ENCODE results near the gene ANTXR1.

The ANTXR1 gene

GRCh38 chr2:69013142-69013839 lies at the start of gene ANTXR1:
TSS of gene ANTXR1 (plus strand) at chr2:69013179. CDS start at chr2:69013500, 321 bp downstream.
- peak; percentile 31 for DNase-seq (ENCODE audit: low spot score)

- no peak for DNase-seq (ENCODE audit: low spot score)
Observed at GRCh38 chr2:68964282-68964681, 48.7 kb upstream of the ANTXR1 start.

DNA sequence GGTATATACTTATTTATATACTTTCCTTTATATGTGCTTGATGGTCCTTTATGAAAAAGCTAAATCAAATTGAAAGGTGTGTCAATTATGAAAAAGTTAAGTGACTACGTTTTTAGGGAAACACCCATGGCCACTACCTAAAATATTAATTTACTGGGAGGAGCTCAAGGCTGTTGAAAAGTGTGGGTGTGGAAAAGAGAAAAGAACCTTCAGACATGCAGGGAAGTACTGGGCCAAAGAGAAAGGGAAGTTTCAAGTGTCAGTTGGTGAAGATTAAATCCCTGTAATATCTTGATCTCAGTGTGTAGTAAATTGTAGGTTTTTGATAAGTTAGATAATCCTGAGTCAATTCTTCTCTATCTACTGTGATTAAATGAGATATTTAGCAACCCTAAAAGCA lies 44.8 kb upstream of the ANTXR1 start:
- no peak for DNase-seq (ENCODE audit: low spot score)

DNA sequence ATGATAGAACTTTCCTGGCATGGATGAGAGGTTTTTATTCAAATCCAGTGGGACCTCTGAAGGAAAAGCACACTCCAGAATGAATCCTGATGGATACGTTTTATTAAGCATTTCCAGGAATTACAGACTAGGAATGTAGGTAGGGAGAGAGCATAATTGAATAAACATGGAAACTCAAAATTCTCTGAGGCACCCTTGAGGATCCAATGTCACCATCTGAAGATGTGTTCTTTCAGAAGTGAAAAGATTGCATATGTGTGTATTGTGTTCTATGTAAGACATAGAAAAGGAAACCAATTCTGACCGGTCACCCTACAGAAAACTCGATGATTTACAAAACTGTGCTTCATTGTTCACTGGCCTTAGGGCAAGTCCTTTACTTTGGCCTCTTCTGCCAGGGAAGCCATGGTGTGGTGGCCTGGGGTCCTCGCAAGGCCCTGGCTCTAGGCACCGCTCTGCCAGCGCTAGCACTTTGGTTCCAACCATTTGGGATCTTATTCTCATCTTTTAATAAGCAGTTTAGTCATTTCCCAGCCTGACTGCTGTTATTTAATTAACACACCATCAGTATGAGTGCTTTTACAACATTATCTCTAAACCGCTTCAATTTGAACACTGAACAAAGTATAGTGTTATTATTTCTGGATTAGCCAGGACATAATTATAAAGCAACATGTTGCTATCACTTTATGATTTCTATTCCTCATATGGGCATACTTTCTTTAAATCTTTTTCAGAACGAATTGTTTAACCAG lies 43.1 kb upstream of the ANTXR1 start:
- no peak for DNase-seq (ENCODE audit: low spot score)

GRCh38 chr2:68970566-68971265 lies 42.3 kb upstream of the ANTXR1 start:
- no peak for DNase-seq (ENCODE audit: low spot score)

DNA sequence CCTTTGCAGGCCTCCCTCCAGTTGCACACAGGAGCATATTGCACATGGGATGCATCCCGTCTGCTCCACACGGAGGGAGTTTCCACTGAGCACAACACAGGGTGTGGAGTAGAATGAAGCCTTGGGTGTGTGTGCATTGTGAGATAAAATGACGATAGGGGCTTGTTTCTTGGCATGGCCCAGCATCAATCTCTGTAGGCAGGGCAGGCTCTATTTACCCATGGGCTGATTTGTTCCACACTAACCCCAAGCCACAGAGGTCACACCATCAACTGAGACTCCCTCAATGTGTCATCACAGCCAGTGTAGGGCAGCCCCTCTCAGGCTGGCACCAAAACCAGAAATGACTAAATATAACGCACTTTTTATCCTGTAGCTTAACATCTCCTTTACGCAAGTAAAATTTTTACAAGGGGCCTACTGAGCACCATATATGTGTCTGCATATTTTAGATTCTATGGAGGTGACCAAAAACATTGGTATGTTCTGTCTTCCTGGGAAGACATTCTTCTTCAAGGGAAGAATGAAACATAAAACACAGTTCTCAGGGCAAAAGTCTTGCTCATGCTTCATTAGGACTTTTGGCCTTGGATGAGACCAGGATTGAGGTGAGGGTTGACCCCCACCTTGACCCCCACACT lies 41.3 kb upstream of the ANTXR1 start:
- DNase-seq (ENCODE audit: low spot score) = peak; percentile 87

DNA sequence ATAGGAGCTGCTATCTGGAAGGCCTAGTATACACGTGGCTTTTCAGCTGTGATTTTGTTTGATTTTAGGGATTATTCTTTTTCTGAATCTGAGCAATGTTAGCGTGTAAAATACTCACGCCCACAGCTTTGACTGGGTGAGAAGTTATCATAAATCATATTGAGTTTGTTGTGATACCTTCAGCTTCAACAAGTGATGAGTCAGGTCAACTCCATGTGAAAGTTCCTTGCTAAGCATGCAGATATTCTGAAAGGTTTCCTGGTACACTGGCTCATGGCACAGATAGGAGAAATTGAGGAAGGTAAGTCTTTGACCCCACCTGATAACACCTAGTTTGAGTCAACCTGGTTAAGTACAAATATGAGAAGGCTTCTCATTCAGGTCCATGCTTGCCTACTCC lies 38.7 kb upstream of the ANTXR1 start, which contains the start of gene GKN1:
TSS of gene GKN1 (plus strand) at position 386 of the 400 bp plus-strand sequence. CDS start 42 bp downstream, outside the sequence.
- no peak for DNase-seq (ENCODE audit: low spot score)

DNA sequence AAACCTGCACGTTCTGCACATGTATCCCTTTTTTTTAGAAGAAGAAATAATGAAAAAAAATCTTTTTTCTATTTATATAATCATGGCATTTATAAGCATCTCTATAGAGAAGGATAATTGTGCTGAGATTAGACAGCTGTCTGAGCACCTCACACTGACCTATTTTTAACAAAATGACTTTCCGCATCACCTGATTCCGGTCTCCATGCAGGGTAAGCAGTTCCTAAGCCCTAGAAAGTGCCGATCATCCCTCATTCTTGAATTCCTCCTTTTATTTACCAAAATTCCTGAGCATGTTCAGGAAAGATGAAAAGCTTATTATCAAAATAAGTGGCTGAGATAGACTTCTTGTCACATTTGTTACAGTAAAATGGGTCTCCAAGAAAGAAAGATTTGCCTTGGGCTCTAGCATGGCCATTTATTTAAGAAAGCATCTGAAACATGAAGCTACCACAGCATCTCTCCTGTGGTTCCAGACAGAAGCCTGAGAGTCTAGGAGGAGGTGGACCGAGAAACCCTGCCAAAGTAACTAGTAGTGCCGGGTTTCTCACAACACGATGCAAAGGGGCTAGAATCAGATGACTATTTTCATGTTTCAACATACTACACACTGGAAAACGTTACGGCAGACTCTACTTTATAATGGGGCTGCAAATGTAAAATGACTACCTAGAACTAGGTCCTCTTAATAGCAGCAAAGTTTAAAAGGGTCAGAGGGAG lies 37.9 kb upstream of the ANTXR1 start:
- DNase-seq (ENCODE audit: low spot score) = no peak

- DNase-seq (ENCODE audit: low spot score) = no peak
Observed at GRCh38 chr2:68975844-68976243, 37.1 kb upstream of the ANTXR1 start.

DNA sequence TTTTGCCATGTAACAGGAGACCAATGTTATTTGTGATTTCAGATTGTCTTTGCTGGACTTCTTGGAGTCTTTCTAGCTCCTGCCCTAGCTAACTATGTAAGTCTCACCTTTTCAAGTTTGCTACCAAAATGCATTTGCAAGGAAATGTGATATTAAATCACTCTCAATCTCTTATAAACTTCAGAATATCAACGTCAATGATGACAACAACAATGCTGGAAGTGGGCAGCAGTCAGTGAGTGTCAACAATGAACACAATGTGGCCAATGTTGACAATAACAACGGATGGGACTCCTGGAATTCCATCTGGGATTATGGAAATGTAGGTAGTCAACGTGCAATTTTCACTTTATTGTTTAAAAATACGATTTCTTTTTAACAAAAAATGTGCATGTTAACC lies 35.5 kb upstream of the ANTXR1 start:
- no peak for DNase-seq (ENCODE audit: low spot score)

DNA sequence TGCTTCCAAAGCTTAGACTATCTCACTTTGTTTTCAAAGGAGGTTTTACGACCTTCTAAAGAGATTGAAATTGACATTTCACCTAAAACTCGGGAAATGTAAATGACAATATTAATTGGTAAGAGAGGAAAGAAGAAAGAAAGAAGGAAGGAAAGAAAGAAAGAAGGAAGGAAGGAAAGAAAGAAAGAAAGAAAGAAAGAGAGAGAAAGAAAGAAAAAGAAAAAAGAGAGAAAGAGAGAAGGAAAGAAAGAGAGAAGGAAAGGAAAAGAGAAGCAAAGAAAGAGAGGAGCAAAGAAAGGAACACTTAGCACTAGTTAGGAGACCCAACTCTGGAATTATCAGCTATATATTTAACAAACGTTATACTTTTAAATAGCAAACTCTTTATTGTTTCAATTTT lies 34.9 kb upstream of the ANTXR1 start:
- no peak for DNase-seq (ENCODE audit: low spot score)

DNA sequence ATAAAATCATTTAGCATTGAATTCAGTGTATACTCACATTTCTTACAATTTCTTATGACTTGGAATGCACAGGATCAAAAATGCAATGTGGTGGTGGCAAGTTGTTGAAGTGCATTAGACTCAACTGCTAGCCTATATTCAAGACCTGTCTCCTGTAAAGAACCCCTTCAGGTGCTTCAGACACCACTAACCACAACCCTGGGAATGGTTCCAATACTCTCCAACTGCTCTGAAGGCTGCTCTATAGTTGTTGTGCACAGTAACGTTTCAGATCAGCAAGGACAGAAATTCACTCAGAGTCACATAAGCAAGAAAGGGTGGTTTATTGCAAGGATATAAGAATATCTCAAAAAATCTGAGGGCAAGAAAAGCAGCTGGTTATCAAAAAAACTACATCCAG lies 32.0 kb upstream of the ANTXR1 start:
- DNase-seq (ENCODE audit: low spot score) = no peak

DNA sequence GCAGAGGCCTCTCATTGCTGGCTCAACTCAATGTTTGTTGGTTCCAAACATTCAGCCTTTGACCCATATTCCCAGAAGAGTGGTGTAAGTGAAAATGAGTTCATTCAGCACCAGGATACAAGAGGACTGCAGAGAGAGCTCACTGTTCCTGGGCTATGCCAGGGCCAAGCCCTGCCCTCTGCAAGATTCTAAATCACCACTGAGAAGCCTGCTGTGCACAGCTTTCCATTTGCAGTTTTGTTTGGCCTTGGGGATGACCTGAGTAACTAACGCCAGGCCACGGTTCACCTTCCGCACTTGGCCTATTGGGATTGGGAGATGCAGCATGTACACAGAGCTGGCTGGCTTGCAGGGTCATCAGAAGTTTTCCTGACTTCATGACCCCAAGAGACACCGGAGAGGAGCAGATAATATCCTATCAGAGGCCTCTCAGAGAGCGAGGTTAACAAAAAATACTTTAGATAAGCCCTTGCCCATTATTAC lies 25.9 kb upstream of the ANTXR1 start:
- DNase-seq (ENCODE audit: low spot score) = no peak

DNA sequence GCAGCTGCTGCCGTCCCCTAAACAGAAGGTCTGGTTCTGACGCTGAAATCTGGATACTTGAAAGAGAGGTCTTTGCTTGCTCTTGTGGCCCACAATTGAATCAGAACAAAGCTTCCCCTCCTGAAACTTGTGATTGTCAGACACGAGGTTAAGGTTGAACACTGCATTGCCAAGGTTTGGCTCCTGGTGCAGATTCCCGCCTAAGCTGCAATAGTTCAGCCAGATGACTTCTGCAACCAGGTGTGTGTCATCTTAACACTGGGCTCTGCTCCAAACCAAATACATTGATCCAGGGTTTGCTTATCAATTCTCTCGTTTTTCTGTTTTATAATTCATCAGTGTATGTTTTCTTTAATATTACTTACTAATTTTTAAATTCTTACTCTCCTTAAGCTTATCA lies 23.9 kb upstream of the ANTXR1 start:
- no peak for DNase-seq (ENCODE audit: low spot score)

GRCh38 chr2:68992341-68992740 lies 20.6 kb upstream of the ANTXR1 start:
- DNase-seq (ENCODE audit: low spot score) = no peak

- DNase-seq (ENCODE audit: low spot score) = no peak
Observed at GRCh38 chr2:68992933-68993332, 20.0 kb upstream of the ANTXR1 start.

GRCh38 chr2:68993660-68994059 lies 19.3 kb upstream of the ANTXR1 start:
- DNase-seq (ENCODE audit: low spot score) = no peak

GRCh38 chr2:68994864-68995263 lies 18.1 kb upstream of the ANTXR1 start:
- peak; percentile 92 for DNase-seq (ENCODE audit: low spot score)

GRCh38 chr2:68995916-68996315 lies 17.1 kb upstream of the ANTXR1 start:
- DNase-seq (ENCODE audit: low spot score) = no peak

GRCh38 chr2:68997401-68997800 lies 15.6 kb upstream of the ANTXR1 start:
- no peak for DNase-seq (ENCODE audit: low spot score)

- no peak for DNase-seq (ENCODE audit: low spot score)
Observed at GRCh38 chr2:69001879-69002278, 11.1 kb upstream of the ANTXR1 start.

DNA sequence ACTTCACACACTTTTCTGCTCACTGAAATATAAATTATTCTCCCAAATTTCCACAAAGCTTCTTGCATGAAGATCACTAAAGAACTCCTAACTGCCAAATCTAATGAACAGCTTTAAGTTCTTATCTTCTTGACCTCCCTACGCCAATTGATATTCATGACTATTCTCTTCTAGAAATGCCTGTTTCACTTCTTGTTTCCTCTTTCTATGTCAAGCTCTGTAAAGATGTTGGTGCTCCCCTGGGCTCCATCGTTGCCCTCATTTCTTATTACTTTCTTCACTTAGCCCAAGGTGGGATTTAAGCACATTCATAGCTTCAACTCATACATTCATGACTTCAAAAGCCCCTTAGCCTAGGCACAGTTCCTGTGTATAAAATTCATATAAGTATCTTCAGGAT lies 9.2 kb upstream of the ANTXR1 start:
- no peak for DNase-seq (ENCODE audit: low spot score)

Data from AG08395 (cell line).